Activated naive CD4-positive, alpha-beta T cell treated with anti-CD3 and anti-CD28 coated beads, Interleukin-2, amount 10 ng/mL, durations not matched to agents 7 days and 5 days (primary cell): ENCODE data around the gene NKAP.
"Not testable (repeated sequence)": the region's sequence is repeated elsewhere in the genome, so short reads cannot be mapped to it uniquely, and the experiment has no call there.

Source experiments
- CTCF ChIA-PET: fragments of 350-600 bp; sonication (Branson Sonifier 250); formaldehyde crosslinking; loops from one replicate; lab custom pipeline; 2021; ENCODE audit warnings: antibody characterized with exemption; lab: Charles Lee
- DNase-seq: peaks from one replicate; pipeline ENCODE4 v3.0.0-alpha.2; 2020
- H3K27ac Mint-ChIP-seq: one replicate; pipeline ENCODE4 v1.8.0; 2021; ENCODE audit warnings: mild to moderate bottlenecking, moderate library complexity, mixed read lengths
- H3K27me3 Mint-ChIP-seq: one replicate; pipeline ENCODE4 v1.8.0; 2021; ENCODE audit warnings: mild to moderate bottlenecking, mixed read lengths
- H3K36me3 Mint-ChIP-seq: one replicate; pipeline ENCODE4 v1.8.0; 2021; ENCODE audit warnings: mixed read lengths
- H3K4me1 Mint-ChIP-seq: one replicate; pipeline ENCODE4 v1.8.0; 2021; ENCODE audit warnings: mixed read lengths
- H3K4me3 Mint-ChIP-seq: one replicate; pipeline ENCODE4 v1.8.0; 2021; ENCODE audit warnings: mild to moderate bottlenecking, moderate library complexity, mixed read lengths
- H3K9me3 Mint-ChIP-seq: one replicate; pipeline ENCODE4 v1.8.0; 2021; ENCODE audit warnings: mixed read lengths

Gene NKAP

GRCh38 chrX:119943185-119943988, at the start of gene NKAP:
Gene NKAP, minus strand, starts transcription at chrX:119943751. Its CDS starts 146 bp downstream, at chrX:119943605.
- Mint-ChIP-seq H3K9me3 (no peaks in the 10 kb centered on the region), H3K4me3 (peak within 1 kb of the TSS; percentile 87), H3K4me1 (peaks cover 20% of the 10 kb centered on the region), H3K27me3 (no peaks in the 10 kb centered on the region), H3K27ac (peak within 1 kb of the TSS; percentile 94), H3K36me3 (peaks cover 6% of the 10 kb centered on the region)
- DNase-seq, result peak; percentile 84
- CTCF ChIA-PET, result interaction anchor here (0.7 kb wide), 1 partner anchor 156 kb away, joined by 3 read pairs; no protein-coding TSS in a partner anchor

DNA sequence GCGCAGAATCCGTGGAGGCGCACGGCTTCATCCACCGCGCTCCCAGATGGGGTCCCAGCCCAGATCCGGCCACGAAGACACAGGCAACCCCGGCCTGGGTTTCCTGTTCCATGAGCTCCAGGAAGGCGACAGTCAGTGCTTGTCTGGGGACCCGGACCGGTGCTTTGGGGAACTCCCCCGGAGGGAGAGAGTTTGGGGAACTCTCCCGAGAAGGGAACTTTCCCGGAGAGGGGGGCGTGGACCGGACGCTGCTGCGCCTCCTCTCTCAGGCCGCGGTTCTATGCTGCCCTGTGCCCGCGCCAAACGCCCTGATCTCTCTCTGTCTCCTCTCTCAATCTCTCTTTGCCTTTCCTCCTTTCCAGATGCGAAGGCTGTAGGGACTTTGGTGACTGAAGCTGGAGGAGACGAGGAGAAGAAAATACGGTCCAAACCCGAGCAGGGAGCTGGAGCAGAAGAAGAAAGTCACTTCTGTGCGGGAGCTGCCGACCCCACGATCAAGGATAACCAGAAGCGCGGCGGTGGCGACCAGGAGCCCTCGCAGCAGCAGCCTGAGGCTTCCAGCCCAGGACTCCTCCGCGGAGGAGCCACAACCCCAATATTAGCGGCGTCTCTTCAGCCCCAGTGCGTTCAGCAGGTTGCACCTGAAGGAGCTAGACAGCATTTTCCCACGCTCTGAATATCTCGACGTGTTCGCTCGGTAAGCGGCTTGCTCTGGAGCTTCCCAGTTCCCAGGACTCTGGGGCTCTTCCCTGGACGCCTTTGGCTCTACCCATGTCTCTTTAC, 47.6 kb upstream of the NKAP start:
- Mint-ChIP-seq H3K9me3 (no peaks in the 10 kb centered on the region), H3K27me3 (peaks cover 76% of the 10 kb centered on the region), H3K36me3 (no peaks in the 10 kb centered on the region), H3K4me3 (peak overlapping the region; percentile 44), H3K4me1 (peaks cover 16% of the 10 kb centered on the region), H3K27ac (no peak overlapping the region)
- no peak for DNase-seq
- CTCF ChIA-PET, result interaction anchor here (1.0 kb wide), 2 partner anchors 9 to 10 kb away, joined by 3 to 4 read pairs; no protein-coding TSS in a partner anchor

GRCh38 chrX:119990556-119991004, 47.0 kb upstream of the NKAP start:
- H3K9me3 Mint-ChIP-seq, result no peaks in the 10 kb centered on the region
- H3K27me3 Mint-ChIP-seq, result peaks cover 70% of the 10 kb centered on the region
- DNase-seq, result no peak
- H3K27ac Mint-ChIP-seq, result peak overlapping the region; percentile 6
- H3K4me3 Mint-ChIP-seq, result peak overlapping the region; percentile 44
- H3K4me1 Mint-ChIP-seq, result peaks cover 16% of the 10 kb centered on the region
- CTCF ChIA-PET, result no interaction called here
- H3K36me3 Mint-ChIP-seq, result no peaks in the 10 kb centered on the region

DNA sequence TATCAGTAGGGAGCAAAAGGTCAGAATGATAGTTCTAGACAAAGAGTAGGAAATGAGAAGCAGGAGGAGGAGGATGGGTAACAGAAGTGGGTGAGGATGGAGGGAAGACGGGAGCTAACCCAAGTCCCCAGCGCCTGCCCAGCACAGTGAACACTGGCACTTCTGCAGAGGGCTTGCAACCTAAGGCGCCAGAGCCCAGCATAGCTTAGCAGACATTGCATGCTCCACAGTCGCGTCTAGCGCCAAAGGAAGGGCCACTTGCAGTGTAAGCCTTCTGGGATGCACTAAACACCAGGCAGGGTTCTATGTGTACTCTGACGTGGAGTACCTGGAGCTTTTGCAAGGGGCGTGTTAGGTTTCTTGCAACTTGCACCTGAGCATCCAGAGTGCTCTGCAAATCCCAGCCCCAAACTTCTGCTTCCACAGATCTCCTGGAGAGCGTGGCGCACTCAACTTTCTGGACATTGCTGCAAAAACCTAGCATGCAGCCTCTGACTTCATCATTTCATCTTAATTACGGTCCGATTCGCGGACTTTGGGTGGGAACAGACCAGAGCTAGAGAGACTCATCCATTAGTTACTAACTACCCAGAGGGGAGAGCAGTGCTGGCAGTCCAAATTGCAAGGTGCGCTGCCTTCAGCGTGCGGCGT, 46.5 kb upstream of the NKAP start:
- H3K36me3 Mint-ChIP-seq, result no peaks in the 10 kb centered on the region
- CTCF ChIA-PET, result no interaction called here
- peaks cover 16% of the 10 kb centered on the region for H3K4me1 Mint-ChIP-seq
- H3K9me3 Mint-ChIP-seq, result no peaks in the 10 kb centered on the region
- peak overlapping the region; percentile 44 for H3K4me3 Mint-ChIP-seq
- DNase-seq, result no peak
- H3K27me3 Mint-ChIP-seq, result peaks cover 64% of the 10 kb centered on the region
- peak overlapping the region; percentile 6 for H3K27ac Mint-ChIP-seq

DNA sequence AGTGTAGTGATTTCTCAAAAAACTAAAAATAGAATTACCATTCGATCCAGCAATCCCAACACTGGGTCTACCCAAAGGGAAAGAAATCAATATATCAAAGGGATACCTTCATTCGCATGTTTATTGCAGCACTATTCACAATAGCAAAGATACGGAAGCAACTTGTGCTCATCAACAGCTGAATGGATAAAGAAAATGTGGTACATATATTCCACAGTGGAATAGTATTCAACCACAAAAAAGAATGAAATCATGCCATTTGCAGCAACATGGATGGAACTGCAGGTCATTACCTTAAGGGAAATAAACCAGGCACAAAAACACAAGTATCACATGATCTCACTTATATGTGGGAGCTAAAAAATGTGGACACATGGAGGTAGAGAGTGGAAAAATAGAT, 42.7 kb upstream of the NKAP start:
- H3K9me3 Mint-ChIP-seq, result no peaks in the 10 kb centered on the region
- peaks cover 36% of the 10 kb centered on the region for H3K27me3 Mint-ChIP-seq
- H3K4me3 Mint-ChIP-seq, result no peak overlapping the region
- H3K4me1 Mint-ChIP-seq, result peaks cover 15% of the 10 kb centered on the region
- CTCF ChIA-PET, result no interaction called here
- no peak for DNase-seq
- H3K36me3 Mint-ChIP-seq, result no peaks in the 10 kb centered on the region
- no peak overlapping the region for H3K27ac Mint-ChIP-seq

- DNase-seq, result no peak
- Mint-ChIP-seq H3K9me3 (no peaks in the 10 kb centered on the region), H3K4me3 (no peak overlapping the region), H3K4me1 (peaks cover 2% of the 10 kb centered on the region), H3K27ac (no peak overlapping the region), H3K27me3 (peaks cover 20% of the 10 kb centered on the region), H3K36me3 (no peaks in the 10 kb centered on the region)
- CTCF ChIA-PET, result no interaction called here
Measured at GRCh38 chrX:119984652-119985051, 41.1 kb upstream of the NKAP start.

DNA sequence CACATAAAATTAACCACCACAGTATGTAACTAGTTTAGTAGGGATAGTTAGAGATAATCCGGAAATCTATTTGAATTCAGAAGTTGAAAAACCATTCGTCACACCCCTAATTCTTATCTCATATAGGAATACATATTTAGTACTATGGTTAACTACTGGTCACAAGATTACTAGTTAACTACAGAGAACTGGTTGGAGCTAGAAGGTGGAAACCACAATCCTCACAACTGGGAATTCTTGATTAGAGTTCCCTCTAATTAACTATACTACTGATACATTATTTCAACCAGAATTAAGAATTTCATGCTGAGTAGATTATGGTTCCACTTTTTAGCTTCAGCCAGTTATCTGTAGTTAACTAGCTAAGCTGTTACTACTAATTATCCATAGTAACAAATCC, 39.9 kb upstream of the NKAP start:
- no peak for DNase-seq
- H3K27me3 Mint-ChIP-seq, result peaks cover 10% of the 10 kb centered on the region
- H3K36me3 Mint-ChIP-seq, result no peaks in the 10 kb centered on the region
- no peak overlapping the region for H3K27ac Mint-ChIP-seq
- no peaks in the 10 kb centered on the region for H3K9me3 Mint-ChIP-seq
- no peaks in the 10 kb centered on the region for H3K4me1 Mint-ChIP-seq
- CTCF ChIA-PET, result no interaction called here
- H3K4me3 Mint-ChIP-seq, result no peak overlapping the region

DNA sequence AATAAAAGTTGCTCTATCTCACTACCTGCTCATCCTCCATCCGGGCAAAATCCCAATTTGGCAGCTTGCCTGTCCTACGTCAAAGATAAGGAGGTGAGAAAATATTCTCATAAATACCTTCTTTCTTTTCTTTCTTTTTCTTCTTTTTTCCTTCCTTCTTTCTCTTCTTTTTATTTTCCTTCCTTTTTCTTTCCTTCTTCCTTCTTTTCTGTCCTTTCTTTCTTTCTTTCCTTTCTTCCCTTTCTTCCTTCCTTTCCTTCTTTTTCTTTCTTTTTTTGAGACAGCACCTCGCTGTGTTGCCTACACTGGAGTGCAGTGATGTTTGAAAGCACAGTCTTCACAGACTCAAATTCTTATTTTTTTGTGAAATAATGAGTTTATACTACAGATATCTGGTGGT, 38.6 kb upstream of the NKAP start:
- Mint-ChIP-seq H3K4me1 (no peaks in the 10 kb centered on the region), H3K4me3 (no peak overlapping the region), H3K36me3 (no peaks in the 10 kb centered on the region), H3K27ac (no peak overlapping the region), H3K9me3 (no peaks in the 10 kb centered on the region), H3K27me3 (peaks cover 10% of the 10 kb centered on the region)
- no peak for DNase-seq
- CTCF ChIA-PET, result interaction anchor here (0.6 to 2.0 kb wide), 4 partner anchors 10 to 373 kb away, joined by 3 to 6 read pairs (median 4); no protein-coding TSS in a partner anchor

DNA sequence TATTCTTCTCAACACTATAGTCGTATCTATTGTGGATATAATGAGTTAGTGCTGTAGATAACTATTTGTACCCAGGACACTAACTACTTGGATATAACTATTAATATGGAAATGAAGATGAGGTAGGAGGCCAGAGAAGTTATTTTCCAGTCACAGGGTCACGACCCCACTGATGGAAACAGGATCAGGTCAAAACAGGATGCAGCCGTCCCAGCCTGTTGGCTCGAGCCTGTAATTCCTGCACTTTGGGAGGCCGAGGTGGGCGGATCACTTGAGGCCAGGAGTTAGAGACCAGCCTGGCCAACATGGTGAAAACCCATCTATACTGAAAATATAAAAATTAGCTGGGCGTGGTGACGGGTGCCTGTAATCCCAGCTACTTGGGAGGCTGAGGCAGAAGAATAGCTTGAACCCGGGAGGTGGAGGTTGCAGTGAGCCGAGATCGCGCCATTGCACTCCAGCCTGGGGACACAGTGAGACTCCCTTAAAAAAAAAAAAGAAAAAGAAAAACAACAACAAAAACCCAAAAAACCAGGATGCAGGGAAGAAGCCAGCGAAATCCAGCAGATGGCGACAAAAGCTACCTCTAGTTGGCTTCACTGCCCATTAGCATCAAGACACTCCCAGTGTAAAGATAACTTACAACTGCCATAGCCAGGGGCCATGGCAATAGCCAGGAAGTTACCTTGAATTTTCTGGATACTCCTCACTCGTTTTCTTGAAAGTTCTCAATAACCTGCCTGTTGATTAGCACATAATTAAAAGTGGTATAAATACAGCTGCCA, 37.9 kb upstream of the NKAP start:
- Mint-ChIP-seq H3K4me1 (no peaks in the 10 kb centered on the region), H3K27me3 (peaks cover 10% of the 10 kb centered on the region), H3K4me3 (no peak overlapping the region), H3K27ac (no peak overlapping the region), H3K36me3 (no peaks in the 10 kb centered on the region), H3K9me3 (no peaks in the 10 kb centered on the region)
- CTCF ChIA-PET, result interaction anchor here (0.6 to 2.0 kb wide), 5 partner anchors 11 to 374 kb away, joined by 3 to 6 read pairs (median 3); no protein-coding TSS in a partner anchor
- DNase-seq, result peak; percentile 33

DNA sequence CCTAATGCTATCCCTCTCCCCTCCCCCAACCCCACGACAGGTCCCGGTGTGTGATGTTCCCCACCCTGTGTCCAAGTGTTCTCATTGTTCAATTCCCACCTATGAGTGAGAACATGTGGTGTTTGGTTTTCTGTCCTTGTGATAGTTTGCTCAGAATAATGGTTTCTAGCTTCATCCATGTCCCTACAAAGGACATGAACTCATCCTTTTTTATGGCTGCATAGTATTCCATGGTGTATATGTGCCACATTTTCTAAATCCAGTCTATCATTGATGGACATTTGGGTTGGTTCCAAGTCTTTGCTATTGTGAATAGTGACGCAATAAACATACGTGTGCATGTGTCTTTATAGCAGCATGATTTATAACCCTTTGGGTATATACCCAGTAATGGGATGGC, 33.6 kb upstream of the NKAP start:
- H3K36me3 Mint-ChIP-seq, H3K27me3 Mint-ChIP-seq, H3K27ac Mint-ChIP-seq, CTCF ChIA-PET, DNase-seq, H3K4me1 Mint-ChIP-seq, H3K9me3 Mint-ChIP-seq, H3K4me3 Mint-ChIP-seq: not testable (repeated sequence)

- CTCF ChIA-PET, result no interaction called here
- Mint-ChIP-seq H3K27ac (no peak overlapping the region), H3K36me3 (no peaks in the 10 kb centered on the region), H3K27me3 (no peaks in the 10 kb centered on the region), H3K4me1 (no peaks in the 10 kb centered on the region), H3K9me3 (no peaks in the 10 kb centered on the region), H3K4me3 (no peak overlapping the region)
- DNase-seq, result no peak
Measured at GRCh38 chrX:119971184-119971583, 27.6 kb upstream of the NKAP start.

GRCh38 chrX:119970574-119970973, 27.0 kb upstream of the NKAP start:
- no peaks in the 10 kb centered on the region for H3K4me1 Mint-ChIP-seq
- H3K27ac Mint-ChIP-seq, result no peak overlapping the region
- H3K36me3 Mint-ChIP-seq, result no peaks in the 10 kb centered on the region
- no peaks in the 10 kb centered on the region for H3K9me3 Mint-ChIP-seq
- H3K4me3 Mint-ChIP-seq, result no peak overlapping the region
- CTCF ChIA-PET, result no interaction called here
- DNase-seq, result no peak
- H3K27me3 Mint-ChIP-seq, result no peaks in the 10 kb centered on the region

DNA sequence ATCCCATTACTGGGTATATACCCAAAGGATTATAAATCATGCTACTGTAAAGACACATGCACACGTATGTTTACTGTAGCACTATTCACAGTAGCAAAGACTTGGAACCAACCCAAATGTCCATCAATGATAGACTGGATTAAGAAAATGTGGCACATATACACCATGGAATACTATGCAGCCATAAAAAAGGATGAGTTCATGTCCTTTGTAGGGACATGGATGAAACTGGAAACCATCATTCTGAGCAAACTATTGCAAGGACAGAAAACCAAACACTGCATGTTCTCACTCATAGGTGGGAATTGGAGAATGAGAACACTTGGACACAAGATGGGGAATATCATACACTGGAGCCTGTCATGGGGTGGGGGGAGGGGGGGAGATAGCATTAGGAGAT, 23.3 kb upstream of the NKAP start:
- H3K27me3 Mint-ChIP-seq, H3K4me1 Mint-ChIP-seq, H3K27ac Mint-ChIP-seq, H3K9me3 Mint-ChIP-seq, DNase-seq, H3K4me3 Mint-ChIP-seq, H3K36me3 Mint-ChIP-seq, CTCF ChIA-PET: not testable (repeated sequence)
